Stimulated activated CD4-positive, alpha-beta T cell treated with anti-CD3 and anti-CD28 coated beads, TNF-alpha, amount 100 ng/mL, for 4 hours (primary cell): ENCODE results near the gene RPUSD4.
A peak's percentile ranks its signal among the peaks of the same experiment; 100 is the strongest.
"Not testable (repeated sequence)": the region's sequence is repeated elsewhere in the genome, so short reads cannot be mapped to it uniquely, and the experiment has no call there.

Experiments used
- DNase-seq, 3 experiments: peaks; one replicate each; pipeline ENCODE4 v3.0.0-alpha.2; 2020; ENCODE audit warnings: low read depth in 3 of 3

Gene RPUSD4, protein sequence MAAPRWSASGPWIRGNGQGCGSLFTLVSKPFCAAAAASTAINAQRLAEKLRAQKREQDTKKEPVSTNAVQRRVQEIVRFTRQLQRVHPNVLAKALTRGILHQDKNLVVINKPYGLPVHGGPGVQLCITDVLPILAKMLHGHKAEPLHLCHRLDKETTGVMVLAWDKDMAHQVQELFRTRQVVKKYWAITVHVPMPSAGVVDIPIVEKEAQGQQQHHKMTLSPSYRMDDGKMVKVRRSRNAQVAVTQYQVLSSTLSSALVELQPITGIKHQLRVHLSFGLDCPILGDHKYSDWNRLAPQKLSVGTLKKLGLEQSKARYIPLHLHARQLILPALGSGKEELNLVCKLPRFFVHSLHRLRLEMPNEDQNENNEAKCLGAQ

DNA sequence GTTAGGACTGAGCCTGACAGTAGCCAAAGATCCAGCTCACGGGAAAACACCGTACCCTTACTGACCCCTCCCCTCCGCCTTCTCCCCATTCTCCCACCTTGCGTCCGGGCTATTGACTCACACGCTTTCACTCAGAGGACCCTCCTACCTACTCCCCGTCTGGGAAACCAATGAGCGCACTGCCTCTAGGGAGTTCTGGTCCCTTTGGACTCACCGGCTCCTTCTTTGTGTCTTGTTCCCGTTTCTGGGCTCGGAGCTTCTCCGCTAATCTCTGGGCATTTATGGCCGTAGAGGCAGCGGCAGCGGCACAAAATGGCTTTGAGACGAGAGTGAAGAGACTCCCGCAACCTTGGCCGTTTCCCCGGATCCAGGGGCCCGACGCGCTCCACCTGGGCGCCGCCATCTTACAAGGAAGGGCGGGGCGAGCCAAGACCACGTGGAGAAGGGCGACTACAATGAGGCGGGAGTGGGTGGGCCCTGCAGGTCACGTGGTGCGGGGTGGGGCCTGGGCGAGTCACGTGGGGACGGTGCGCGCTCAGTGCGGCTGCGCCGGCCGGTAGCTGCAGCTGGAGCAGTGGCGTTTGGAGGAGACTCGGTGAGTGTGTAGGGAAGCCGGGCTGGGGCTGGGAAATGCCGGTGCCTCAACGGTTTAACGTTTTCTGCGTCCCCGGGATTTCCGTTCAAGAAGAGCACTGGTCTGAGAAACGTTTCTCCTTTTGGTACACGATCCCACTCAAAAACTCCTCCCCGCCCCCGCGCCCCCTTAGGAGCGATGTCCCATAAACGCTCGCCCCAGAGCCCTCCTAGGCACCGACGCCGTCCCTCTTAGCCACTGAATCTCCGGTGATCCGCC, at the start of gene RPUSD4, which contains the start of gene FAM118B:
RPUSD4 (minus strand) TSS at position 415 of the 853 bp plus-strand sequence; CDS start at position 403, 12 bp downstream.
FAM118B (plus strand) TSS at position 547 of the 853 bp plus-strand sequence. CDS start 23,220 bp downstream, outside the sequence.
- peak; percentile 98 to 99 (median 98) for DNase-seq

DNA sequence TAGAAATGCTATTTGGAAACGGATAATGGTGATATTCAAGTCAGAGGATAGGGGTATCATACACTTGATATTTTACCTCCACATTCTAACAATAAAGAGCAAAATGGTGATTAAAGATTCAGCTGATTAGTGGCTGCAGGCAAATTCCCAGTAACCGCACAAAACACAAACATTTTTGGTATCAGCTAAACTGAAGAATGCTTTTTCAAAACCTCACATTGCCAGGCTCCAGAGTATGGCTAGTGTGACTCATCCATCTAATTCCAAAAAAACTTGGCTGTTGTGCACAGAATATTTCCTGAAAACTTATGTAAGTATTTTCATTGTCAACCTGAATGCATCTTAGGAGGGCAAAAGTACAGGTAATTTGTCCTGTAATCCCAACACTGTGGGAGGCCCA, 46.3 kb upstream of the RPUSD4 start:
- DNase-seq = no peak

DNA sequence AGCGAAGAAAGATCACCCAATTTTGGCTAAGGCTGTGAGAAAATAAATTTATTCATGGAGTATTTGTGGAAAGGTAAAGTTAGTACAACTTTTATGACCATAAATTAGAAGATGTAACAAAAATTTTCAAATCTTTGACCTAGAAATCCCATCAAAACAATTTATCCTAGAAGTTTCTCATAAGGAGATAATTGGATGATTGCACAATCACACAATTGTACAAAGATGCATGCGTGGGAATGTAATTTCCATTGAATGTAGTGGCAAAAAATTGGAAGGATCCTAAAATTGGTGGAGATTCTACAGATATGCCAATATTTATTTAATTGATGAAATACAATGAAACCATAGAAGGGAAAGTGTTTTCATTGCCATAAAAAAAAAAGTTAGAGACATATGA, 45.7 kb upstream of the RPUSD4 start:
- no peak for DNase-seq

DNA sequence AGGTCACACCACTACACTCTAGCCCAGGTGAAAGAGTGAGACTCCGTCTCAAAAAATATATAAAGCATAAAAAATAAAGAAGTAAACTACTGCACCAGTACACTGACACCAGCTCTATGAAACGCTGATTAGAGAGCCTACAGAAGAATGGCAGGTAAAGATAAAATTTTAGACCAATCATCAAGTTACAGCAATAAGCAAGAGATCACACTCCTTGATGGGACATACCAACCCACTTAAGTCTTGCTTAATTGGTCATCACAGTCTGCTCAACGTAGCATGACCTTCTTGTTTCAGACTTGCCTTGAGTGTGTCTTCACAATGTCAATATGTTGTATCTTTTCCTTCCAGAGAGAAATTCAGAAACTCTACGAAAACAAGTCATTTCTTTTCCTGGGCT, 44.8 kb upstream of the RPUSD4 start:
- DNase-seq = no peak

DNA sequence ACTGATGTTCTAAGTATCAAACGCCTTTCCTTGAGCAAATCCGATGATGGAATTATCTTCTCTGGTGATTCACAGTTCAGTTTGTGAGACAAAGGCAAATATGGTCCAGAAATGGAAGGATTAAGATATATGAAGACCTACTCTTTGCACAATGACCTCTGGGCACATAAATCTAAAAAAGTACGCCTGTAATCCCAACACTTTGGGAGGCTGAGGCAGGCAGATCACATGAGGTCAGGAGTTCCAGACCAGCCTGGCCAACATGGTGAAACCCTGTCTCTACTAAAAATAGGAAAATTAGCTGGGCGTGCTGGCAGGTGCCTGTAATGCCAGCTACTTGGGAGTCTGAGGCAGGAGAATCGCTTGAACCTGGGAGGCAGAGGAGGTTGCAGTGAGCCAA, 44.1 kb upstream of the RPUSD4 start:
- not testable (repeated sequence) for DNase-seq

DNA sequence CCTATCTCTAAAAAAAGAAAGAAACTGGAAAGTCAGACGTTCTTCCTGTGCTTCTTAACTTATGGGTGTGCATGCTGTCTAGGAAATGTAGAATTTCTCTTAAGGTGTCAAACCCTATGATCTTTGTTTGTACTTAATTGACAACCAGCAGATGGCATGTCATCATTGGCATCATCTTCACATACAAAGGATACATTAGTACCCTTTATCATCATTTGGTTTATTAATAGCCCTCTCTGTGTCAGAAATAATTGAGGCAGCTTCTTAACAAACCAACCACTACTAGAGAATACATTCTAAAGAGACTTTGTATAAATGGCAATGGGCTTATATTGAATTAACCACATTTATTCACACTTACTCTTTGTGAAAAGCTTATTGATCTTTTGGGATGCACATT, 43.4 kb upstream of the RPUSD4 start:
- no peak for DNase-seq

DNA sequence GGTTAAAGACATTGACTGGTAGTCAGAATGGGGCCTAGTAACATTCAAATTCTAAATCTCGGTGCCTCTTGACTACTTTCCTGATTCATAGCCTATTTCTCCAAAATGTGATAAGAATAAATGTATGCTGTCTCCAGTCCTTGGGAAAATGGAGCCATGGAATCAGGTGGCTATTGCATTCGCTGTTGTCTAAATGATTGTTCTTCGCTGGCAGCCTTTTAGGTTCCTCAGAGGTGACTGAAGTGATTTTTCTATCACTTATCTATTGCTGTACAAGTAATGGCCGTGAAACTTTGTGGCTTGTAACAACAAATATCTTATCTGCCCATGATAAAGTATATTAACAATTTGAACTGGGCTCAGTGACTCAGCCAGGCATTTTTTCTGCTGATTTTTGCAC, 41.8 kb upstream of the RPUSD4 start:
- DNase-seq = no peak

DNA sequence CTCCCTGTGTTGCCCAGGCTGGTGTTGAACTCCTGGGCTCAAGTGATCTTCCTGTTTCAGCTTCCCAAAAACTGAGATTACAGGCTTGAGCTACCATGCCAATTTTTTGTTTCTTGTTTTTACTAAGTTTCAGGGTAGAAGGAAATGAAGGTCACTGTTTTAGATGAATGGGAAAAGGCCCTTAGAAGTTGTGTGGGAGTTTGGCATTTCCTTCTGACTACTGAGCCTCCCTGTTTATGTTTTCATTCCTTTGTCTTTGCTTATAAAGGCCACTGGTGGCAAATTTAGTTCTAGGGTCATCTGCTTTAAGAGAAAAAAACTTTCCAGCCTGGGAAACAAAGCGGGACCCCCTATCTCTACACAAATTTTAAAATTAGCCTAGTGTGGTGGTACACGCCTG, 35.2 kb upstream of the RPUSD4 start:
- DNase-seq = no peak

DNA sequence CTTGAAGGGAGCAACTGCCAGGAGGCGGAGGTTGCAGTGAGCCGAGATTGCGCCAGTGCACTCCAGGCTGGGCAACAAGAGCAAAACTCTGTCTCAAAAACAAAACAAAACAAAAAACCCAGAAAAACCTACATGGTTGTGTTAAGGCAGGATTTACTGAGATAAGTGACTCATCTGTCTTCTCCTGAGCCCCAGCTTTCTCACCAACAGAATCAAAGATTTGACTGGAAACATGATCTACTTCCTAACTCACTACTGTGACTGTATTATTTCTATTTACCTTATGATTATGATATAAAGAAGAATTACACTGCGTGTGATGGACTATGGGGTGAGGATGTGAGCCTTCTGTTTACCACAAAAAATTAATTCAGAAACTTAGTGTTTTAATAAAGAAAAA, 21.9 kb upstream of the RPUSD4 start:
- no peak for DNase-seq

DNA sequence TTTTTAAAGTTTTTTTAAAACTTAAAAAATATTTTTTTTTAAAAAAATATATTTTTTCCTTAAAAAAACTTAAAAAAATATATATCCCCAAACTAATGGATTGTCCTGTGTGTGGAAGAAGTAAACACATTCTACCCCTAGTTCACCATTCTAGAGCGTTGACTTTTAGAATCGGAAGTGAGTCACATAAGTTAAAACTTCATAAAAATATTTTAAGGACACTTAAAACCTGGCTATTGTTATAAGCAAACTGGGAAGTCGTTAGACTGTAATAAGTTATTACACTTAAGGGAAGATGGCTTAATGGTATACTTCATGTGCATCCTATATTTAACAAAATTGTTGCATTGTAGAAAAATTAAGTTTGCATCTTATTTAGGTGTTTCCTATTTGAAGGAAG, 21.2 kb upstream of the RPUSD4 start:
- DNase-seq = no peak

DNA sequence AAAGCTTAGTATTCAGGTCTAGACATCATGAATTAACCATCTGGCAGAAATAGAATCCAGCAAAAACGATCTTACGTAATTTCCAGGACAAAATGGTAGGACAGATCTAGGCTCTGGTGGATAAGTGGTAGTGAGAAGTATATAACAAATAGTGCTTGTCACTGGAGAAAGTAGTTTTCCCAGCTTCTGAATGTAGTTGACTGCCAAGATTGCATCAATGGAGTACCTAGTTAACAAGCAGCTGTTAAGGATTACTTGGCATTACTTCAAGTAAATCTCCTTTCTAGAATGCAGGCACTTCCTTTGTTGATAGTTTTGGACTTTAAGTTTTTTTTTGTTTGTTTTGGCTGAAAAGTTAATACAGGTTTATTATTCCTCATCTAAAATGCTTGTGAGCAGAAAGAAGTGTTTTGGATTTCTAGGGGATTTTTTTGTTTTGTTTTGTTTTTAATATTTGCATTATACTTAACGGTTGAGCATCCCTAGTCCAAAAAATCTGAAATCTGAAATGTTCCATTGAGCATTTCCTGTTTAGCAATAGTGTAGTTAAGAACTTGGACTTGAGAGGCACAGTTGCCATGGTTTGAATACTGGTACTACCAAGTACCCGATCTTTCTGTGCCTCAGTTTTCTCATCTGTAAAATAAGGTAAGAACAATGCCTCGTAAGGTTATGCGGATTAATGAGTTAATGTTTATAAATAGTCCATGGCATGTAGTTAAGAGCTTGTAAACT, 20.4 kb upstream of the RPUSD4 start:
- DNase-seq = no peak

DNA sequence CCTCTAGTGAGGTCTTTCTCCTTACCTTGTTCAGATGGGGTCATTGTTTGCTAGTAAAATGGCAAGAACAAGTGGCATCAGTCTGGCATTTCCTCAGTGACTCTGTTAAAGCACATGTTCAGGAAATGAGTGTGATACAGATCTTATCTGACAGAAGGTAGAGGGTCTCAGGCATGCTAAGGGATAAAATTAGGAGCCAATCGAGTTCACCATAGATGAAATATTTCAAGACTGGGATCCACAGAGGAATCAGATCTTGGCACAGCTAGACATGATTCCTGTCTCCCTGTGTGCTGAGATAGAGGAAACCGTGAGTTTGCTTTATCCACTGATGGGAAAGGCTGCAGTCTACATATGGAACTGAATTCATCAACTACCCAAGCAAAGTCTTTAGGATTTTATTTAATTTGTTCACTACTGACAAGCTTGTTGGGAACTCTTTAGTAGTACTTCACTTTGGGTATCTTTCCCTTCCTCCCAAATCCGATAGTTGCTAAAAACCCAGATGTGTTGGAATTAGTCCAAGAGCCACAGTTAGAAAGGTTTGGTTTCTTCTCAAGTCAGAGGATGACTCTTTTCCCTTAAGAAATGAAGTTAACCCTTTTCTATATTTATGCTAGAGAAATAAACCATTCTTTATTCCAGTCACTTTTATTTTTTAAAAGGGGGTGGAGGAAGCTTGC, 18.5 kb upstream of the RPUSD4 start:
- no peak for DNase-seq

DNA sequence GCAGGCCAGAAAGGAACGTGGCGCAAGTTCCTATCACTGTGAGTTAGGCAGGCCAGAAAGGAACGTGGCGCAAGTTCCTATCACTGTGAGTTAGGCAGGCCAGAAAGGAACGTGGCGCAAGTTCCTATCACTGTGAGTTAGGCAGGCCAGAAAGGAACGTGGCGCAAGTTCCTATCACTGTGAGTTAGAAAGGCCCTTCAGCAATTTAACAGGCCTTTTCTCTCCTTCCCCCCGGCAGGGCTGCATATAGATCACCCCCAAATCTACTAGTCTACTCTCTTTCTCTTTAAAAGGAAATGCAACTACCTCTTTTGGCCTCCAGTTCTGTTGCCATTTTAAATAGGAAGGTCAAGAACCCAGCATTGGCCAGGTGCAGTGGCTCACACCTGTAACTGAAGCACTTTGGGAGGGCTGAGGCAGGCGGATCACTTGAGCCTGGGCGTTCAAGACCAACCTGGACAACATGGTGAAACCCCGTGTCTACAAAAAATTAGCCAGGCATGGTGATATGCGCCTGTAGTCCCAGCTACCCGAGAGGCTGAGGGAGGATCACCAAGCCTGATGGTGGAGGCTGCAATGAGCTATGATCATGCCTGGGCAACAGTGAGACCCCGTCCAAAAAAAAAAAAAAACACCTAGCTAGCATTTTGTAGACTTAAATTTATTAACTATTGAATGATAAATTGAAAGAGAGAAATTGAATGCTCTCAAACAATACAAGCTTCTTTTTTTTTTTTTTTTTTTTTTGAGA, 15.1 kb upstream of the RPUSD4 start:
- DNase-seq = no peak

DNA sequence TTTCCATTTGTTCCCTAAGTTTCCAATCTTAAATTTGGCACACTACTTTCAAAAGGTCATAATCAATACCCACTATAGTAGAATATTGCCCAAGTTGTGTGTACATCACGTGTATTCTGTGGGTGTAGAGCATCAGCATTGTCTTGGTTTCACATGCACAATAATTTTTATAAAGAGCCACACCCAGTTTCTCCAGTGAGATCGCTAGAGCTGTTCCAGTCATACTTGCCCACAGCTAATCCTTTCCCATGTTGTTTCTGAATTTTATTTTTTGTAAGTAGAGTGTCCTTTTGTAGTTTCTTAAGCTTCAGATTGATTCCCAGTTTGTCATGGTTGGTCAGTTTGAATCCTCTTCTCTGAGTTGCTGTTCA, 13.8 kb upstream of the RPUSD4 start:
- no peak for DNase-seq

DNA sequence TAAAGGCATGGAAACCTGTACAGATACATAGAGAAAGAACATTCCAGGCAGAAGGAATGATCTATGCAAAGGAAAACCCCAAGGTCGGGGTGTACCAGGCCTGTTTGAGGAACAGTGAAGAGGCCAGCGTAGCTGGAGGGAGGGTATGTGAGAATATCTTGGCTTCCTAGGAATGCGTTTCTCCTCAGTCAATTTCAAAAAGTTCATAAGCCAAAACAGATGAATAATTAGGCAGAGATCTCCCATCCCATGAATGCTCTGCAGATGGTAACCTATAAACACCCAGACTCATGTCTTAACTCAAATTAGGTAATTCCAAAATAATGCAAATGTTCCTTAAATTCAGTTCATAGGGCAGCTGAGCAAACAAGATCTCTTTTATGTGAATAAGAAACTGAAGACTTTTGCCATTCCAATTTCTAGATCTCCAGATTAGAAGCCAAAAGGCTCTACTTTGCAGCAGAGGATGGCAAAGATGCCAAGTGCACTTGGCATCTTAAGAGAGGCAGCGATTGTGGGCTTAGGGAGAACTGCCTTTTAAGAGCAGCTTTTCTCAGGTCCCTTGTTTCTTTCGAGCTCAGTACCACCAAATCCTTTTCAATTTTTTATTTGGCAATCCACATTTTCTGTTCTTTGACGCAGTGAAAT, 13.3 kb upstream of the RPUSD4 start:
- no peak for DNase-seq

DNA sequence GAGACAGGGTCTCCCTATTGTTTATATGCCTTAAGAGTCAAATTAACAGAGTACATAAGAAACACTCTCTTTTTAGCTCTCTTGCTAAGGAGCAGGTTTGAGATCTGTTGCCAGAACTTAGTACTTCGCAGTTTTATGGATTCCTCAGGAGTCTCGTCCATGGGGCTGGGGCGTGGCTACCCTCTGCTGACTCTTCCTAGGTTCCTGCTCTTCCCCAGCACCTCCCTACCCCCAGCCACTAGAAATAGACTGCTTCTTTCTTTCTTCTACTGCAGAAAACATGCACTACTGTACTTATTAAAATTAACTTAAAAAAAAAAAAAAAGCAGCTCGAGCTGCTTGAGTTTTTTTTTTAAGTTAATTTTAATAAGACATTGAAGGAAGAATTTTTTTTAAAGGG, 8.1 kb upstream of the RPUSD4 start:
- no peak for DNase-seq

DNA sequence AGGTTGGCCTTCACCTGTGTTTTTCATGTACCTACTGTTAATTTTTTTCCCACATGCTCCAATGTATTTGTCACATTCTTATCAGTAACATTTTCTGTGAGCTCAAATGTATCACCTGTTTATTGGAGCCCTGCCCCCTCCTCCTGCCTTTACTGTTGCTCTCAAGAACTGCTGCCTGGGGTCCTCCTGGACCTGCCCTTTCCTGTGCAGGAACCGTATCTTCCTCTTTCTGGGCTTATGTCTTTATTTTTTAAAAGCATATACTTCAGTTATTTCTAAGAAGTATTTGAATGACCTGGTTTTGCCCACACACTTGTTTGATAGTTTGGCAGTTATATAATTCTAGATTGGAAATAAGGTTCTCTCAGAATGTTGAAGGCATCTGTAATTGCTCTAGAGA, 6.0 kb upstream of the RPUSD4 start:
- DNase-seq = no peak

DNA sequence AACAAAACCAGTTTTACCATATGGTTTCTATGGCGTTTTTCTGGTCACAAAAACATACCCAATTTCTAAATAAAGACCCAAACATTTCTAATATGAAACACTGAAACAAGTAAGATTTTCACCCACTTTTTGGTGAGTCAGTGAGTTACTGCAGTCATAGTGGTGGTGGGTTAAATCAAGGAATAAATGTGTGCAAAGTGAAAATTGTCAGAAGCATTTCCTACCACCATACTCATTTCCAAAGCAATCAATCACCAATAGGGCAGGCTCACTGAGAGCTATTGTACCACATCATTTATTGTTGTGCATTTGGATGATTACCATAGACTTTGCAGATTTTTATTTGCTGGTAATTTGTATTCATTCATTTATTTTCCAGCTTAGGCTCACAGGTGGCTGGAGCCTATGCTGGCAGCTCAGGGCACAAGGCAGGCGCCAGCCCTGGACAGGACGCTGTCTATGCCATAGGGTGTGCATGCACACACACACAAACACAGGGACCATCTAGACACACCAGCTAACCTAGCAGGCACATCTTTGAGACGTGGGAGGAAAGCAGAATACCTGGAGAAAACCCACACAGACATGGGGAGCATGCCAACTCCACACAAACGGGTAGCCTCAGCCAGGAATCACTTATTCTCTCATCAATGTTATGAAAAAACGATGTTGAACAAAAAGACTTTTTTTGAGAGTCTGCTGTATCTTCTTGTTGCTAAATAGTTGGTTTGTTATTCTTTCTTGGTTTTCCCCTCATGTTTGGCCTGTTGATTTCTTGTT, 5.3 kb upstream of the RPUSD4 start:
- no peak for DNase-seq

DNA sequence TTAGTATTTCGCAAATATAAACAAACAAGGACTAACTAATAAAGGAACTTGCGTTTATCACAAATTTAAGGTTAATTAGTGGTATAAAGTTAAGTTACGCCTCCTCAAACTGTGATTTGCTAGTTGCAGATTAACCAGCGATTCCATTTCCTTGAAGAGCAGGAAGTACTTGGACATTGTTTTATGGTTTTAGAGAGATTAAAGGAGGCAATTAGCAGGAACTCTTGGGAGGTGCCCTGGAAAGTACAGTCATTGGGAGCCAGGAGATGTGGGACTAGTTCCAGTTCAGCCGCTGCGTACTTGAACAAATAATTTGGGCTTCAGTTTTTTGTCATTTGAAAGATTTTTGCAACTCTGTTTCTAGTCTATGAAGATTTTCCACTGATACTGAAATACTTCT, 3.4 kb upstream of the RPUSD4 start:
- no peak for DNase-seq

DNA sequence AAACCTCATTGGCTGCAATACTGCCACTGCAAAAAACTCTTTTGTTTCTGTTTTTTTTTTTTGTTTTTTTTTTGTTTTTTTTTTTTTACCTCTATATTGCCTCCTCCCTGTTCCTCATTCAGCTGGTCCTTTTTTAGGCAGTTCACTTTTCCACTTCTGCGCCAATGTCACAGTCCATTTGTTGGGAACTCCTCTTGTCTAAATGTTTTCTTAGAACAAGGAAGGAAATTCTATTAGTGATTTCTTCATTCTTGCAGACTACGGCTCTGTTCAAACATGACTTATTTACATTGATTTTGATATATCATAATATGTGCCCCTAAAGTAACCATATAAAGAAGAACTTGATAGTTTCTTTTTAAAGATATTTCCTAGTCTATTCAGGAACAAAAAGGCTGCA, 3.0 kb upstream of the RPUSD4 start:
- no peak for DNase-seq
